Measurements from ENCODE around the gene PAX8.

PAX8 gene

GRCh38 chr2:113187771-113188170, 91.0 kb downstream of the PAX8 start:
- peak overlapping the region; percentile 11 for H3K27ac ChIP-seq (replicated peaks)
- DNase-seq (ENCODE audit: low read depth in 1 of 2, low spot score in 1 of 2): peak; percentile 38 to 73
- no peak overlapping the region for H3K4me3 ChIP-seq (replicated peaks; ENCODE audit: insufficient read depth, low read length)
- H3K27me3 ChIP-seq (ENCODE audit: insufficient read depth, poor library complexity, severe bottlenecking): no peaks in the 10 kb centered on the region
- TF ChIP-seq, protein P1, sequence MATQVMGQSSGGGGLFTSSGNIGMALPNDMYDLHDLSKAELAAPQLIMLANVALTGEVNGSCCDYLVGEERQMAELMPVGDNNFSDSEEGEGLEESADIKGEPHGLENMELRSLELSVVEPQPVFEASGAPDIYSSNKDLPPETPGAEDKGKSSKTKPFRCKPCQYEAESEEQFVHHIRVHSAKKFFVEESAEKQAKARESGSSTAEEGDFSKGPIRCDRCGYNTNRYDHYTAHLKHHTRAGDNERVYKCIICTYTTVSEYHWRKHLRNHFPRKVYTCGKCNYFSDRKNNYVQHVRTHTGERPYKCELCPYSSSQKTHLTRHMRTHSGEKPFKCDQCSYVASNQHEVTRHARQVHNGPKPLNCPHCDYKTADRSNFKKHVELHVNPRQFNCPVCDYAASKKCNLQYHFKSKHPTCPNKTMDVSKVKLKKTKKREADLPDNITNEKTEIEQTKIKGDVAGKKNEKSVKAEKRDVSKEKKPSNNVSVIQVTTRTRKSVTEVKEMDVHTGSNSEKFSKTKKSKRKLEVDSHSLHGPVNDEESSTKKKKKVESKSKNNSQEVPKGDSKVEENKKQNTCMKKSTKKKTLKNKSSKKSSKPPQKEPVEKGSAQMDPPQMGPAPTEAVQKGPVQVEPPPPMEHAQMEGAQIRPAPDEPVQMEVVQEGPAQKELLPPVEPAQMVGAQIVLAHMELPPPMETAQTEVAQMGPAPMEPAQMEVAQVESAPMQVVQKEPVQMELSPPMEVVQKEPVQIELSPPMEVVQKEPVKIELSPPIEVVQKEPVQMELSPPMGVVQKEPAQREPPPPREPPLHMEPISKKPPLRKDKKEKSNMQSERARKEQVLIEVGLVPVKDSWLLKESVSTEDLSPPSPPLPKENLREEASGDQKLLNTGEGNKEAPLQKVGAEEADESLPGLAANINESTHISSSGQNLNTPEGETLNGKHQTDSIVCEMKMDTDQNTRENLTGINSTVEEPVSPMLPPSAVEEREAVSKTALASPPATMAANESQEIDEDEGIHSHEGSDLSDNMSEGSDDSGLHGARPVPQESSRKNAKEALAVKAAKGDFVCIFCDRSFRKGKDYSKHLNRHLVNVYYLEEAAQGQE (IDR thresholded peaks at IDR 0.05; ENCODE audit: insufficient replicate concordance, low read depth): no peak
- TF ChIP-seq SPI1 (IDR thresholded peaks at IDR 0.05; ENCODE audit: borderline replicate concordance, low read depth): no peak
- TF ChIP-seq POLR2AphosphoS5 (IDR thresholded peaks at IDR 0.05; ENCODE audit: low read depth): no peak
- TF ChIP-seq CTCF (IDR thresholded peaks at IDR 0.05; ENCODE audit: insufficient read depth, low read length): no peak
- TF ChIP-seq GABPA (IDR thresholded peaks at IDR 0.05; ENCODE audit: low read depth): no peak

GRCh38 chr2:113186433-113186796, 92.3 kb downstream of the PAX8 start:
- no peak overlapping the region for H3K4me3 ChIP-seq (replicated peaks; ENCODE audit: insufficient read depth, low read length)
- peak overlapping the region; percentile 21; the same call in 1 of the 2 replicates for H3K27ac ChIP-seq (replicated peaks)
- no peaks in the 10 kb centered on the region for H3K27me3 ChIP-seq (ENCODE audit: insufficient read depth, poor library complexity, severe bottlenecking)
- TF ChIP-seq, protein P1 (IDR thresholded peaks at IDR 0.05; ENCODE audit: insufficient replicate concordance, low read depth): no peak
- no peak for TF ChIP-seq CTCF (IDR thresholded peaks at IDR 0.05; ENCODE audit: insufficient read depth, low read length)
- TF ChIP-seq SPI1 (IDR thresholded peaks at IDR 0.05; ENCODE audit: borderline replicate concordance, low read depth): no peak
- no peak for TF ChIP-seq POLR2AphosphoS5 (IDR thresholded peaks at IDR 0.05; ENCODE audit: low read depth)
- no peak for TF ChIP-seq GABPA (IDR thresholded peaks at IDR 0.05; ENCODE audit: low read depth)
- no peak for DNase-seq (ENCODE audit: low read depth in 1 of 2, low spot score in 1 of 2)

DNA sequence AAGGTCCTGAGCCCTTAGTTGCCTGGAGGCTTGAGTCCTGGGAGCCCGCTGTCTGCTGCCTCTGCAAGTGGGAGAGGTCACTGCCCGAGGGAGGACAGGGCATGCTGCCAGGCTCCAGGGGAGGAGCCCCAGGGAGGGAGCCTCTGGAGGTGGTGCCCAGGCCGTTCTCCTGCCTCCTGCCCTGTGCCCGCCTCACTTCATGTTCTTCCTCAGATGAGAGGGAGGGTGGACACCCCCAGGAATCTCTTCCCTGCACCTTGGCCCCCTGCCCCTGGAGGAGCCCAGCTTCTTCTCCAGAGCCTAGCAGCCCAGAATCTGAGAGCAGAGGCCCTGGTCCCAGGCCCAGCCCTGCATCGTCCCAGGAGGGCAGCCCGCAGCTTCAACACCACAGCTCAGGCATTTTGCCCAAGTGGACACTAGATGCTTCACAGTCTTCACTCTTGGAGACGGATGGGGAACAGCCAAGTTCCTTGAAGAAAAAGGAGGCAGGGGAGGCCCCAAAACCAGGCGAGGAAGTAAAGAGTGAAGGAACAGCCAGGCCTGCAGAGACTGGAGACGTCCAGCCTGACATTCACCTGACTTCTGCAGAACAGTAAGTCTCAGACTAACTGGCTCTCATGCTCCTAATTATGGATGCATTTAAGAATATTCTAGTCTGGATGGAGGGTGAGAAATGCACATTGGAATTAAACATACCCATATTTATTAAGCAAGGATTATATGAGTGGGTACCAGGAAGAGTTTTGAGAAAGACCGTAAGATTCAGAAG, 92.9 kb downstream of the PAX8 start:
- DNase-seq (ENCODE audit: low read depth in 1 of 2, low spot score in 1 of 2): no peak
- no peak overlapping the region for H3K27ac ChIP-seq (replicated peaks)
- no peak for TF ChIP-seq POLR2AphosphoS5 (IDR thresholded peaks at IDR 0.05; ENCODE audit: low read depth)
- TF ChIP-seq CTCF (IDR thresholded peaks at IDR 0.05; ENCODE audit: insufficient read depth, low read length): no peak
- TF ChIP-seq GABPA (IDR thresholded peaks at IDR 0.05; ENCODE audit: low read depth): no peak
- TF ChIP-seq SPI1 (IDR thresholded peaks at IDR 0.05; ENCODE audit: borderline replicate concordance, low read depth): no peak
- TF ChIP-seq, protein P1 (IDR thresholded peaks at IDR 0.05; ENCODE audit: insufficient replicate concordance, low read depth): no peak

More for the DNA sequence above, 92.9 kb downstream of the PAX8 start:
- Histone ChIP-seq H3K4me3 (replicated peaks; ENCODE audit: insufficient read depth, low read length) (no peak overlapping the region), H3K27me3 (ENCODE audit: insufficient read depth, poor library complexity, severe bottlenecking) (no peaks in the 10 kb centered on the region)
